ENCODE results near the gene ZNF385B.

- TF ChIP-seq CTCF (IDR thresholded peaks at IDR 0.05): no peak
- TF ChIP-seq POLR2A (IDR thresholded peaks at IDR 0.05): no peak
These were observed 390.4 kb downstream of the ZNF385B start for GRCh38 chr2:179470992-179471391.

All from adrenal gland (tissue), 5 donors.